Measurements from ENCODE around the gene MPP1.

MPP1 gene

GRCh38 chrX:154775419-154776349 is 29.6 kb downstream of the MPP1 start:
- in situ Hi-C loops (cut with HindIII; ENCODE audit: low sequenced_read_pairs): no loop called here

GRCh38 chrX:154774622-154775021 is 30.7 kb downstream of the MPP1 start:
- in situ Hi-C loops (cut with HindIII; ENCODE audit: low sequenced_read_pairs): no loop called here

DNA sequence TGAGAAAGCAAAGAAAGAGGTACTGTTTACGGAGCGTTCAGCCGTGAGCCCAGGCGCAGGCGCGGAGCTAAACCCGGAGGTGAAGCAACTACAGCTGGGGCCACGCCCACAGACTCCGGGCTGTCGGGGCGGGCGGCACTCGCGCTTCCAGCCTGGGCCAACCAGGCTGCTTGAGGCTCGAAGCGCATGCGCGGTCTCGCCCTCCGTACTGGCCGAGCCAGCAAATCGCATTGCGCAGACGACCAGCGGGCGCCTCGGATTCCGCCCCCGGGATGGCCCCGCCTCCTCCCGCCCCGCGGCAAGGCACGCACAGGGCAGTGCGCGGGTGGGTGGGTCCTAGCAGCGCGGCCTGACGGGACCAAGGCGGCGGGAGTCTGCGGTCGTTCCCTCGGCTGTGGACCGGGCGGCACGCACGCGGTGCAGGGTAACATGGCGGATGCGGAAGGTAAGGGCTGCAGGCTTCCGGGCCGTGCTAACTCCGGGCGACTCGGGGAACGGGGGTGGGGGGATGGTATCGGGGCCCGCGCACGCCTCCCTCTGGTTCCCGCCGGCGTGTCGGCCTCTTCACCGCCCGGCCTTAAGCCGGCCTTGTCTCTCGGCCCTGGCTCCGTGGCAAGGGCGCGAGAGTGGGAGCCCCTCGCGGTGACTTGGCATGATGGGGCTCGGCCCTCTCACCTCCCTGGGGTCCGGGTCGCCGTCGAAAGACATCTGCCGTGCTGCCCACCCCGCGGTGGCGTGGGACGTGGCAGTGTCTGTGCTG is 42.6 kb downstream of the MPP1 start, which contains the start of gene DKC1:
DKC1 (plus strand) TSS at position 328 of the 760 bp plus-strand sequence; CDS start at position 430, 102 bp downstream.
- in situ Hi-C loops (cut with HindIII; ENCODE audit: low sequenced_read_pairs): no loop called here

GRCh38 chrX:154761977-154762536 is 43.2 kb downstream of the MPP1 start:
- in situ Hi-C loops (cut with HindIII; ENCODE audit: low sequenced_read_pairs): no loop called here

DNA sequence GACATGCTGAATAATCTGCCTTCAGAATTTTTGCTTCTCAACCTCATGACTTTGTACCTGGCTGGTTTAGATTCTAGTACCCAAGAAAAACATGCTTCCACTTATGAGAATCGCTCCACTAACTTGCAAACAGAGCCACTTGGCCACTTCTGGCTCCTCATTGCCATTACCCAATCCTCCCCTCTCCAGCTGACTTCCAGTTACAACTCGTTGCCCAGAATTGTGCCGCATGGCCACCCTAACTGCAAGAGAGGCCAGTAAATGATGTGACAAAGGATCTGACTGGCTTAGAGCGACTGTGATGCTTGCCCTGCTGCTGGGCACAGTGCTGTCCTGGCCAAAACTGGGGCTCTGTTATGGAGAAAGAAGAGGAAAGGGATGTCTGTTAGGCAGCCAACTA is 46.6 kb downstream of the MPP1 start:
- in situ Hi-C loops (cut with HindIII; ENCODE audit: low sequenced_read_pairs): no loop called here

DNA sequence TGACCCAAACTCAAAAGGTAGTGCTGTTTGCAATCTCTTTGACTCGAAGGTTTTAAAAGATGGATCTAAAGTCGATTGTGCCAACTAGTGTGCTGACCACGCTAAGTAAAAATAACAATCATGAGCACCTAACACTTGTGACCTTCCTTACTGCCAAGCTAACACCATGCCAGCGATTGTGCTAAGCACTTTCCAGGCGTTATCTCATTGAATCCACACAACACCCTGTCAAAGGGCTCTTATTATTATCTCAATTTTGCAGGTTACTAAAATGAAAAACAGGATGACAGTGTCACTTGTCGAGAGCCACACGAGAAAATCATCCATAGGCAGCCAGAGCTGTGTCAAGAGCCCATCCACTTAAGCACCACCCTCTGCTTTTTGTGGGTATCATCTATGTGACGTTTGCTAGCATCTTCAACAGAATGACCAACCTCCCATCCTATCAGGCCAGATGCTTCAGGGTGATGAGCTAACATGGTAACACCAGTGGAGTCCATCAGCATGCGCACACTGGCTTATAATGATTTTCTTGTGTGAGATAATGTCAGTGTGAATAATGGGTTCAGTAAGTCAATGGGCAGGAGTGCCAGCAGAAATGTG is 53.5 kb downstream of the MPP1 start:
- in situ Hi-C loops (cut with HindIII; ENCODE audit: low sequenced_read_pairs): no loop called here

DNA sequence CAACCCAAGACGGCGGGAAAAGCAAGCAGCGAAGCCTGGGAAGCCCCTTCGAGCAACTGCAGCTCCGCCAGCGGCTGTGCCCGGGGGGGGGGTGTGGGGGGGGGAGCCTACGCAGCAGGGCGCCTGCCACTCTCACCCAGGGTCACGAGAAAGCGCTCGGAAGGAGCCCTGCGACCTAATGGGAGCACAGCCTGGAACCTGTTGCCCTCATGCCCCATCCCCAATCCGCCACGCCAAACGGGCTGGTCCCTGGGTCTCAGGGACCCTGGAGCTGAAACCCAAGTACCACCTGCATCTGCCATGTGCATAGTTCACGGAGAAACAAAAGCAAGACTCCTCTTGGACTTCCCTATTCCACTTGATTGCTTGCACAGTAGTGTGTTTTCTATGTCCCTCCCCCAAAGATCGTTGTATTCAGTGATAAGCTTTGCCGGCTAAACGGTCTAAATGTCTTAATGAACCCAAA is 54.0 kb downstream of the MPP1 start:
- in situ Hi-C loops (cut with HindIII; ENCODE audit: low sequenced_read_pairs): no loop called here

DNA sequence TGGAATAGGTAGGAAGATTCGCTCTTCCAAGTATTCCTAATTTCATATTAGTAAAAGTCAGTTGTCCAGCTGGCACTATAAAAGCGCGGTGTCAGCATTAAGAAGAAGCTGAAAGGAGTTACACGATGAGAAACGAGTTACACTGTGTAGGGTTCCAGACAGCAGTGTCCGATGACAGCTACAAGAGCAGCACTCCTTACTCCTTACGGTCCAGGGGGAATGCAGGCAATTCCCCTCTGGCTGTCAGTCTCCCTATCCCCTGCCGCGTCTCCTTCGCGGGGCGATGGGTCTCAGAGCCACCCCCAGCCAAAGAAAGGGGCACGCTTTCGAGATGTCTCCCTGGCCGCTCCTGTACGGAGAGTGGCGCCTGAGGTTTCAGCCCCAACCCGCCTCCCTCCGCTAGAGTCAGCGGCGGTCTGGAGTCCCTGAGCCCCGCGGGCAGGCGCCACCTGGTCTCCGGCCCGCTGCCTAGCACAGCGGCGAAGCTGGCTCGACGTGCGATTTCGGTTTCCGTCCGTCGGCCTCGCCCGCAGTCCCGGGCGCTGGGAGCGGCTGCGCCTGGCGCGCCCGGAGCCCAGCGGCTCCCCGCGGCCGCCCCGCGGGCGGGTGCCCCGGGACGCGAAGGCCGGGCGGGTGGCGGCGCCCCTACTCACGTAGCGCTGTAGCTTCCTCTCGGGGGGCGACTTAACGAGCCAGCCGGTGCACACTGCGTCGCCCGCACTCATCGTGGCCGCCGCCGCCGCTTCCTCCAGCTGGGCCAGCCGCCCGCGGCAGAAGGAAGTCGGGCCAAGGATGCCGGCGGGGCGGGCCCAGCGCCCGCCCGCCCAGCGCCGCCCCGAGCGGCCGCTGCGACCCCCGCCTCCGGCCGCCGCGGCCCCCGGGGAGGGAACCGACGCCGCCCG is 54.7 kb downstream of the MPP1 start, which contains the start of gene GAB3:
GAB3 (minus strand) TSS at position 777 of the 902 bp plus-strand sequence; CDS start at position 725, 52 bp downstream.
- in situ Hi-C loops (cut with HindIII; ENCODE audit: low sequenced_read_pairs): no loop called here

DNA sequence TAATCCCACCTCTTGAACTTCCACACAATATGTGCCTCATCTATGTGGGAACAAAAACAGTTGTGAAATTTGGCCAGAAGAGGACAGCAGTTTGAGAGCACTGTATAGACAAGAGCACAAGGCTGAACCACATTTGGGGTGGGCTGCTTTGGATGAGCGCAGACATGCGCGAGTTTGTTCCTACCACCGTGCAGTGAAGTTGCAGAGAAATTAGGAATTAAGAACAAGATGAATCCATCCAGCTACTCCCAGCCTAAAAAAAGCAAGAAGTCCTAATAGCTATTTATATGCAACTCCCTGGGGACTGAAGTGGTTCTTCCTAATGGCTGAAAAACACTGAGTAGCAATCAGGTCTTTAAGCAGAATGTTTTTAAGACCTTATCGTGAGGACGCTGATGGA is 55.4 kb downstream of the MPP1 start:
- in situ Hi-C loops (cut with HindIII; ENCODE audit: low sequenced_read_pairs): no loop called here

DNA sequence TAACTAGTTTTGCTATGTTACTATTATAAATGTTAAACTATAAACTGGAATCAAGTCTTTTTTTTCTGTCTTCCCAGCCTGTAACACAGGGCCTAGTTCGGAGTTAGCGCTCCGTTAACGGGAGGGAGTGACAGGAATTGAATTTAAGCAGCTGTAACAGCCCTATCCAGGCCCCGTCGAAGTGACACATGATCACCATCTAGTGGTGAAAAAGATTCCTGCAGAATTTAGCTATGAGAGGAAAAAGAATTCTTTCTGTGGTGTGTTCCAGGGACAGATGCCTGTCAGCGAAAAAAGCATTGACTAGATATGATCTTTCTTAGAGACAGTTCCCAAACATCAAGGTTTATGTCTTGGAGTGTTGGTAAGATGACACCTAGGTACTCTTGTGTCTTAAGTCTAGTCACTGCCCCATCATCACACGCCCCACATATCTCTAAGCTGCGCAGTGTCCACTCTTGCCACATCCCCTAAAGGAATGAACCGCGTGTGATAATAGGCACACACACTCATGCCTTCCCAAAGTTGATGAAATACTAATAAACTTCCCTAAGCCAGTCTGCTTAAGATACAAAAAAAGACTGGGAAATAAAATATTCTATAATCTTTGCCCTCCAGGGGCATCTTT is 56.5 kb downstream of the MPP1 start:
- in situ Hi-C loops (cut with HindIII; ENCODE audit: low sequenced_read_pairs): no loop called here

DNA sequence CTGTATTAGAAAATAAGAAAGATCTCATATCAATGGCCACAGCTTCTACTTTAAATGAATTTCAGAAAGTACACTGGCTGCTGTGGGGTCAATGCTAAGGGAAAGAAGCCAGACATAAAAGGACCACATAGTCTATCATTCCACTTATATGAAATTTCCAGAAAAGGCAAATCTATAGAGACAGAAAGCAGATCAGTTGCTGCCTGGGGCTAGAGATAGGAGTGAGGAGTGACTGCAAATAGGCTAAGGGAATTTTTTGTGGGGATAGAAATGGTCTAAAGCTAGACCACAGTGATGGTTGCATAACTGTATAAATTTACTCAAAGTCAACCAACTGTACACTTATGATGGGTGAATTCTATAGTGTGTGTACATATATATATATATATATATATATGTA is 62.7 kb downstream of the MPP1 start:
- in situ Hi-C loops (cut with HindIII; ENCODE audit: low sequenced_read_pairs): no loop called here

- in situ Hi-C loops (cut with HindIII; ENCODE audit: low sequenced_read_pairs): no loop called here
Observed at GRCh38 chrX:154739952-154740465, 65.3 kb downstream of the MPP1 start.

DNA sequence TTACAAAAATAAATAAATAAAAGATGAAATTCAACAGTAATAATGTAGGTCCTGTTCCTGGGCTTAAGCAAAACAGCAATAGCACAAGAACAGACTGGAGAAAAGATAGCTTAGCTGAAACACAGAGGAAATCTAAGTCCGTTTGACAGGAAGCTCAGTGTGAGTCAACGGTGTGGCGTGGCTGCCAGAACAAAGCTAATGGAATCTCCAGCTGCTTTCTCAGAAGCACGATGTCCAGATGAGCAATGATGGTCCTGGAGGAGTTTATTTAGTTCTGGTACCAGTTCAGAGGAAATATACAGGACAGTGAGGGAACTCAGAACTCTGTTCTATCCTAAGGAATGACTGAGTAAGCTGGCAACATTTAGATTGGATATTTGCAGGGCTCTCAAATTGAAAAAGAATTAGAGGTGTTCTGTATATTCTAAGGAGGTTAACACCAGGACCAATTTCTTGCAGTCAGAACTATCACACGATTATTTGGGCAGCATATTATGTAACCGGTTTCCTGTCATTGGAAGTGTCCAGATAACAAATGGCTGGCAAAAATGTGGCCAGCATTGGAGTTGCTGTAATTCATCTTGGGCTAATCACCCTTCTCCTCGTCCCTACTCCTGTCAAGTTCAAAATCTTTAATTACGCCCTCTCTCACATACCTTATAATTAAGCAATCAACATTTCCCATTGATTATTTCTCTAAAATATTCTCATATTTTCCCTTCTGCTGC is 67.1 kb downstream of the MPP1 start:
- in situ Hi-C loops (cut with HindIII; ENCODE audit: low sequenced_read_pairs): no loop called here

DNA sequence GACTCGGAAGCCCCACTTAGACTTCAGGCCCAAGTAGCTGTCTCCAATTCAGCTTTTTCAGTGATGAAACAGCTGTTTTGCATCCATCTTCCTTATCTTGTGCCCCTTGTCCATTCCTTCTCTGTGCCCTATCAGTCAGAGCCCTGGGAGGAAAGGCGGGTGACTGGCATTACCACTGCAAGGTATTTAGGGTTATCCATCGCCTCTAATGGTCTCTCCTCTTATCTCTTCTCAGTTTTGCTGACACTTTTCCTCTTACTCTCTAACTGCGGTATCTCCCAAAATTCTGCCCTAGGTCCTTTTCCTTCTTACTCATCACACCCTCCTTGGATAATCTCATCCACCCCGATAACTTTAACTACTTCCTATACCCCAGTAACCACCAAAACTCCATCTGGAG is 68.1 kb downstream of the MPP1 start:
- in situ Hi-C loops (cut with HindIII; ENCODE audit: low sequenced_read_pairs): no loop called here

- in situ Hi-C loops (cut with HindIII; ENCODE audit: low sequenced_read_pairs): no loop called here
Observed at GRCh38 chrX:154735695-154736393, 69.4 kb downstream of the MPP1 start.

- in situ Hi-C loops (cut with HindIII; ENCODE audit: low sequenced_read_pairs): no loop called here
Observed at GRCh38 chrX:154734061-154734781, 71.1 kb downstream of the MPP1 start.

DNA sequence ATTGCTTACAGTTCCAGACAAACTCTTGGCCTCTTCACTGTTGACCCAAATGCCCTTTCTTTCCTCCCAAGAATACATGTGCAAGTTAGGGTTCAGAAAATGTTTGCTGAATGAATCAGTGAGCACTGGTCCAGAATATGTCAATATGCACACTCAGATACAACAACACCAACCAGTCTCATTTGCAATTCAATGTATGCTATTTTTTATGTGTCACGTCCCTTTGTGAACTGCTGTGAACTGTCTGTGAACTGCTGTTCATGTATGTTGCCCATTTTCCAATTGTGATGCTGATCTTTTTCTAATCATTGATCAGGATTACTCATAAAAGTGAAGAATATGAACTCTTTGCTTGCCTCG is 72.2 kb downstream of the MPP1 start:
- in situ Hi-C loops (cut with HindIII; ENCODE audit: low sequenced_read_pairs): no loop called here

Measured in DLD1 (cell line).